Cardiac fibroblast (primary cell): Measurements from ENCODE around the gene PRM3.

Experiments
- DNase-seq, 2 donors: peaks; one replicate each; pipeline versions ENCODE4 v3.0.0 to v3.0.0-alpha.2; 2010; ENCODE audit warnings: low read depth in 2 of 2
- H3K4me3 ChIP-seq, 2 donors: replicated peaks in 1 of 2; 1 replicate in 1 of 2; 2 replicates in 1 of 2; pipeline ENCODE4 v1.5.1; 2011; ENCODE audit warnings: low read depth in 2 of 2, low read length in 2 of 2, mild to moderate bottlenecking in 2 of 2, moderate library complexity in 1 of 2
- TF ChIP-seq, protein P1 (sequence below): IDR thresholded peaks from one replicate; pipeline ENCODE4 v1.5.1; 2011; ENCODE audit warnings: low read depth, mild to moderate bottlenecking, low read length, inconsistent platforms

PRM3 gene

DNA sequence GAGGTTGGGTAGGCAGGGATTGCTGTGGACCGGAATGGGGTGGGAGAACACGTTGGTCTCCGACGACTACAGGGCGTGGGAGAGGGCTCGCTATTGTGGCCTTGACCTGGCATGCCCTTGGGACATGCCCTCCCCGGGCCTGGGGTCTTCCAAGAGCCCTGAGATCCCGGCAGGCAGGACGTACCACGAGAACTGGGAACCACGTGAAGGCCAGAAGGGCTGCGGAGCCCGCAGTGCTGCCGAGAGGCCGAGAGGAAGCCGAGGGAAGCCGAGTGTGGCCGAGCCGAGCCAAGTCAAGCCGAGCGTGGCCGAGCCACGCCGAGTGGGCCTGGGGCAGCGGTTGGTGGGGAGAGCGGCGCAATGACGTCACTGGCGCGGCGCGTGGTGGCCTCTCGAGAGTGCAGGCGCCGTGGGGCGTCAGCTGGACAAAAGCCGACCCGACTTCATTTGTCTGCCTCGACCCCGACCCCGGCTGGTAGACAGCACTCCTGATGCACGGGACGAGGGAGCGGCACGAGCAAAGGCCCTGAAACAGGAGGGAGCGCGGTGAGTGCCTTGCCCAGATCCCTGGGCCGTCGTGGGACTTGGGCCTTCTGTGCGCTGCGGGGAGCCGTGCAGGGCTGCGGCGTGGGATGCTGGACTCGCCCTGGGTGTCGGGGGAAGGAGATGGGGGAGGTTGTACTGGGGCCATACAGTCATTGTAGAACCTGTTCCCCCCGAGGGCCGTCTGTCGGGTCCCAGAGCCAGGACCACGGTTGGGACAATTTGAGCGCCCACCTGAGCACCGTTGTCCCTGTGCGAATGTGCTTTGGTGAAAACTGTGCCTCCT, 24.0 kb downstream of the PRM3 start:
- TF ChIP-seq, protein P1, sequence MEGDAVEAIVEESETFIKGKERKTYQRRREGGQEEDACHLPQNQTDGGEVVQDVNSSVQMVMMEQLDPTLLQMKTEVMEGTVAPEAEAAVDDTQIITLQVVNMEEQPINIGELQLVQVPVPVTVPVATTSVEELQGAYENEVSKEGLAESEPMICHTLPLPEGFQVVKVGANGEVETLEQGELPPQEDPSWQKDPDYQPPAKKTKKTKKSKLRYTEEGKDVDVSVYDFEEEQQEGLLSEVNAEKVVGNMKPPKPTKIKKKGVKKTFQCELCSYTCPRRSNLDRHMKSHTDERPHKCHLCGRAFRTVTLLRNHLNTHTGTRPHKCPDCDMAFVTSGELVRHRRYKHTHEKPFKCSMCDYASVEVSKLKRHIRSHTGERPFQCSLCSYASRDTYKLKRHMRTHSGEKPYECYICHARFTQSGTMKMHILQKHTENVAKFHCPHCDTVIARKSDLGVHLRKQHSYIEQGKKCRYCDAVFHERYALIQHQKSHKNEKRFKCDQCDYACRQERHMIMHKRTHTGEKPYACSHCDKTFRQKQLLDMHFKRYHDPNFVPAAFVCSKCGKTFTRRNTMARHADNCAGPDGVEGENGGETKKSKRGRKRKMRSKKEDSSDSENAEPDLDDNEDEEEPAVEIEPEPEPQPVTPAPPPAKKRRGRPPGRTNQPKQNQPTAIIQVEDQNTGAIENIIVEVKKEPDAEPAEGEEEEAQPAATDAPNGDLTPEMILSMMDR: no peak
- H3K4me3 ChIP-seq: no peak overlapping the region
- no peak for DNase-seq

- H3K4me3 ChIP-seq: no peak overlapping the region
- TF ChIP-seq, protein P1: no peak
- DNase-seq: no peak
These were observed 25.3 kb downstream of the PRM3 start for GRCh38 chr16:11248133-11248532.

GRCh38 chr16:11245988-11246387, 27.4 kb downstream of the PRM3 start:
- DNase-seq: no peak
- TF ChIP-seq, protein P1: no peak
- no peak overlapping the region for H3K4me3 ChIP-seq

GRCh38 chr16:11245222-11245737, 28.1 kb downstream of the PRM3 start:
- DNase-seq: no peak
- TF ChIP-seq, protein P1: no peak
- H3K4me3 ChIP-seq: no peak overlapping the region

DNA sequence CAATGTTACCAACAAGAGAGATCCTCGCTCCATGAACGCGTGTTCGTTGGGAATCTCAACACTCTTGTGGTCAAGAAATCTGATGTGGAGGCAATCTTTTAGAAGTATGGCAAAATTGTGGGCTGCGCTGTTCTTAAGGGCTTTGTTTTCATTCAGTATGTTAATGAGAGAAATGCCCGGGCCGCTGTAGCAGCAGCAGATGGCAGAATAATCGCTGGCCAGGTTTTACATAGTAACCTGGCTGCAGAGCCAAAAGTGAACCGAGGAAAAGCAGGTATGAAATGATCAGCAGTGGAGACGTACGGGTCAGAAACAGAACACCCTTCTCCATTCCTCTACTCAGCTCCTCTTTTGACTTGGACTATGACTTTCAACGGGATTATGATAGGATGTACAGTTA, 30.8 kb downstream of the PRM3 start:
- no peak for DNase-seq
- TF ChIP-seq, protein P1: no peak
- H3K4me3 ChIP-seq: no peak overlapping the region

GRCh38 chr16:11241480-11242204, 31.8 kb downstream of the PRM3 start:
- TF ChIP-seq, protein P1: no peak
- no peak for DNase-seq
- no peak overlapping the region for H3K4me3 ChIP-seq
